Measurements from ENCODE around the gene TENM3.

GRCh38 chr4:182729516-182729915 lies 486.3 kb downstream of the TENM3 start:
- TF ChIP-seq CTCF (IDR thresholded peaks at IDR 0.05) = no peak
- TF ChIP-seq POLR2A (IDR thresholded peaks at IDR 0.05) = no peak

Data from uterus (tissue), 2 donors.